NB4 (cell line): ENCODE data around the gene GARNL3.

Source experiments
- DNase-seq: peaks from one replicate; pipeline ENCODE4 v3.0.0; 2010; ENCODE audit warnings: low read depth
- H3K4me3 ChIP-seq: one replicate; pipeline ENCODE4 v1.5.1; 2011; ENCODE audit warnings: mild to moderate bottlenecking, low read depth, low read length, moderate library complexity
- CTCF ChIP-seq: IDR thresholded peaks from one replicate; pipeline ENCODE4 v1.5.1; 2012; ENCODE audit warnings: low read depth, low read length
- MAX ChIP-seq: IDR thresholded peaks from 2 replicates; pipeline ENCODE4 v1.6.1; 2011; ENCODE audit warnings: low read depth, low read length
- MYC ChIP-seq: IDR thresholded peaks from 2 replicates; pipeline ENCODE4 v1.6.1; 2011; ENCODE audit warnings: low read depth, low read length
- POLR2A ChIP-seq: IDR thresholded peaks from 2 replicates; pipeline ENCODE4 v1.6.1; 2011; ENCODE audit warnings: mild to moderate bottlenecking; ENCODE audit not compliant: insufficient read length; ENCODE audit errors: extremely low read depth

The GARNL3 gene

GRCh38 chr9:127370672-127371648 lies 106.4 kb downstream of the GARNL3 start:
- H3K4me3 ChIP-seq: no peak overlapping the region
- TF ChIP-seq MAX: no peak
- TF ChIP-seq MYC: no peak
- TF ChIP-seq CTCF: no peak
- TF ChIP-seq POLR2A: no peak
- no peak for DNase-seq

GRCh38 chr9:127380479-127380878 lies 115.9 kb downstream of the GARNL3 start:
- DNase-seq: no peak
- no peak overlapping the region for H3K4me3 ChIP-seq
- TF ChIP-seq POLR2A (no peak), MYC (no peak), MAX (no peak), CTCF (no peak)

GRCh38 chr9:127382541-127382940 lies 118.0 kb downstream of the GARNL3 start:
- no peak overlapping the region for H3K4me3 ChIP-seq
- TF ChIP-seq MYC (no peak), POLR2A (no peak), MAX (no peak), CTCF (no peak)
- DNase-seq: no peak

GRCh38 chr9:127384016-127384730 lies 119.6 kb downstream of the GARNL3 start:
- H3K4me3 ChIP-seq: no peak overlapping the region
- TF ChIP-seq MAX (no peak), CTCF (no peak), POLR2A (no peak), MYC (no peak)
- no peak for DNase-seq

GRCh38 chr9:127384901-127385300 lies 120.3 kb downstream of the GARNL3 start:
- TF ChIP-seq CTCF: no peak
- no peak for TF ChIP-seq MYC
- no peak for TF ChIP-seq MAX
- no peak for TF ChIP-seq POLR2A
- DNase-seq: no peak
- H3K4me3 ChIP-seq: no peak overlapping the region
